Right renal cortex interstitium (tissue), 3 donors: ENCODE results near the gene CLASP1. TPM values are rescaled to one million over a fixed set of nuclear protein-coding genes. Genes with fewer than 3 reads are reported as not detected.
A peak's percentile ranks its signal among the peaks of the same experiment; 100 is the strongest.
"Not testable (repeated sequence)": the region's sequence is repeated elsewhere in the genome, so short reads cannot be mapped to it uniquely, and the experiment has no call there.

Experiments
- DNase-seq, 3 donors: peaks; one replicate each; pipeline ENCODE4 v3.0.0-alpha.2; 2013; ENCODE audit warnings: low read depth in 3 of 3, low spot score in 2 of 3
- polyA plus RNA-seq, 3 donors: library from polyadenylated mRNA; unstranded; fragments of 120-200 nt; gene quantifications; one replicate each; pipeline ENCODE4 v1.2.1, GENCODE V29; 2013; ENCODE audit not compliant: insufficient read length in 3 of 3

The CLASP1 gene
- polyA plus RNA-seq, 3 donors: 39.8 to 45.3 (median 44.1) TPM

- DNase-seq: no peak
Observed at GRCh38 chr2:121303531-121304263, 345.6 kb downstream of the CLASP1 start.

DNA sequence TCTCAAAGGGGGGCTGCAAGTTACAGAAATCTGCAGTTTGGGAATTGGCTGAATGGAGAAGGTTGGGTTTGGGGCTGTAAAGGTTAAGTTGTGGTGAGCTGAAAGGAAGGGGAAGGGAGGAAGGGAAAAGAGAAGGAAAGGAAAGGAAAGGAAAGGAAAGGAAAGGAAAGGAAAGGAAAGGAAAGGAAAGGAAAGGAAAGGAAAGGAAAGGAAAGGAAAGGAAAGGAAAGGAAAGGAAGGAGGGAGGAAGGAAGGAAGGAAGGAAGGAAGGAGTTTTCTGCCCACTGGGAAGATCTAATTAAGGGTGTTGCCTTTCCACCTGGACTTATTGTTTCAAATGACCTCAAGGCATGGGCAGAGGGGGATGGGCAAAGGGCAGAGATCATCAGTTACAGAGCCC is 348.1 kb downstream of the CLASP1 start:
- not testable (repeated sequence) for DNase-seq

DNA sequence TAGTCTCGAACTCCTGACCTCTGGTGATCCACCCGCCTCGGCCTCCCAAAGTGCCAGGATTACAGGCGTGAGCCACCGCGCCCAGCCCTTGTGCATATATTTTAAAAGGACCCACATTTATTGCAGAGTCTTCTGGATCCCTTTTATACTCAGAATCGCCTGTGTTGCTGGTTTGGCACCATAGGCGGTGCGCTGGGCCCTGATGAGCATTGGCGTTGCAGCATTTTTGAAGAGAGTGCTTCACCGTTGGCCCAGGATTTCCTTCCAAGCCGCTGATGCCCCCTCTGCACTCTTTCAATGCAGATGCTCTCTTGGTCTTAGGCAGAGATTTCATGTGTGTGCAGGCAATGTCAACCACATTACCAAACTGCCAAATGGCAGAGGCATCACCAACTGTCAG is 350.8 kb downstream of the CLASP1 start:
- no peak for DNase-seq

- not testable (repeated sequence) for DNase-seq
Observed at GRCh38 chr2:121297866-121298265, 351.4 kb downstream of the CLASP1 start.

DNA sequence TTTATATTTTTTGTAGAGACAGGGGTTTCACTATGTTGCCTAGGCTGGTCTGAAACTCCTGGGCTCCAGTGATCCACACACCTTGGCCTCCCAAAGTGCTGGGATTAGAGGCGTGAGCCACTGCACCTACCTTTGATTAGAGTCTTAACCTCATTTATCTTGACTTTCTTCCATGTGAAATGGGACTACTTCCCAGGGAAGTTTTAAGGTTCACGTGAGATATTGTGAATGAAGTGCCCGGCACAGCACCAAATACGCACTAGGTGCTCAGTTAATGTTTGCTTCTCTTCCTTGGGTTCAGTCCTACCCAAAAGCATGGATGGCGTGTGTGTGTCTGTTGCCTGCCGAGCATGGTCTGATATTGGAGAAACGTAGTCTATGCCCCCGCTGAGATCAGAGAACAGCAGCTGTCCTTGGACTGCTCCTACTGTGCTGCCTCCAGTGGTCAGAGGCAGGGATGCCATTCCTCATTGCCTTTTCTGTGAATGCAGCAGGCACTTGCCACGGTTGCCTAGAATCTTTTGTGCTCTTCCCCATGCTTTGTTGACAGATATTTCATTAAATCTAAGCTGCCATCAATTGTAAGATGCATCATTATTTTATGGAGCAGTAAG is 351.9 kb downstream of the CLASP1 start:
- peak in 1 of 3 donors; percentile 15 for DNase-seq

DNA sequence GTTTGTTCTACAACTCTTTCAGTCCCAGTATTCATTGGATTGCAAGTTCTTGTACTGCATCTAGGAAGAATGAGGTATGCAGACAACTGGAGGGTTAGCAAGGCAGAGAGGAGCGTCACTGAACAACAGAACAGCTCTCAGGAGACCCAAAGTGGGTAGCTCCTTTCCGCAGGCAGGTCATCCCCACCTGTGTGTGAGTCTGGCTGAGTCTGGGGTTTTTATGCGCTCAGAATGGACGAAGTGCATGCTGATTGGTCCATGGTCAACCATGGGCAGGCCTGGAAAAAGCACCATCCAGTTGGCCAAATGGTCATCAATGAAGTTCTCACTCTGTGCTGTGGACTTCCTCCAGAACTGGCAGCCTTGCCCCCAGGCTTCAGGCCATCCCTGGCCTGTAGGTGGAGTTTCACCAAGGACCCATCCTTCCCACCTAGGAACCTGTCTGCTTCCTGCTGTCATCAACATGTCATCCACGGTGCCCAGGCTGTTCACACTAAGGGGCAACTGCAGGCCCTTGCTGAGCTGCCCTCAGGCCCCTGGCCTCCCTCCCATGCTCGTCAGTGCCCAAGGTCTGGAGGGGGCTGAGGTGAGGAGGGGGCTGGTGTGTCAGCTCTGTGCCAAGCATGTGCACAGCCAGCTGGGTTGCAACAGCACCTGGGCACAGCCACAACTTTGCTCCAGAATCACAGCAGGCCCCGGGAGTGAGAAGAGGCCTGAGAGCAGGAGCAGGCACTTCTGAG is 353.2 kb downstream of the CLASP1 start:
- DNase-seq: no peak

- DNase-seq: no peak
Observed at GRCh38 chr2:121294881-121295840, 354.1 kb downstream of the CLASP1 start.

DNA sequence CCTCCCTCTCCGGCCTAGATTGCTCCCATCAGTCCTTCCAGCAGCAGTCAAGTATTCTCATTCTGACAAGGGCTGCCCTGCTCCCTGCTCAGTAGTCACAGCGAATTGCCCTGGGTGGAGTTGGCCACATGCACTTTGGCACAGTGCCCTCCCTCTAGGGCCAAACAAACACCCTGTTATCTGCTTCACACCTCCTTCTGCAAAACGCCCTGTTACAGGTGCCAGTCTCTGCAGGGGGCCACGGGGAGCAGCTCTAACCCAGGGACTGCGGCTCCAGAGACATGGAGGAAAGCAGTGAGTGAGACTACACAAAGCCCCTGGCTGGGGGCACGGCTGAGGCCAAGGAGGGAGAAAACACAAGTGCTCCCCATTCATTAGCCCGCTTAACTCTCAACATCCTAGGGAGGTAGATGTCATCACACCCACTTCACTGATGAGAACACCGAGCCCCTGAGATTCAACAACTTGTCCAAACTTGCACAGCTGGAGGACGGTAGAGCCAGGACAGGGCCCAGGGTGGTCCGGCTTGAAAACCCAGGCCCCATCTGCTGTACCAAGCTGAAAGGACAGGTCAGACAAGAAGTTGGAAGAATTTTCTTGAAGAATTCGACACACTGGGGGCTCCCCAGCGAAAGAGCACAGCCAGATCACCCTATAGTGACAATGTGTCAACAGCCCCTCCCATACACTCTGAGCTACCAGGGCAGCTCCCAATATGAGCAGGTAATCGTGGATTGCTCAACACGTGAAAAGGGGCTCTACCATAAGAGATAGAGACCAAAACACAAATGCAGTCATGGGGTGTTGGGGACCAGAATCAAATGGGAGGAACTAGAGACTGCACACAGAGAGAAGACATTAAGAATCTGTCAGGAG is 355.6 kb downstream of the CLASP1 start:
- DNase-seq: no peak

DNA sequence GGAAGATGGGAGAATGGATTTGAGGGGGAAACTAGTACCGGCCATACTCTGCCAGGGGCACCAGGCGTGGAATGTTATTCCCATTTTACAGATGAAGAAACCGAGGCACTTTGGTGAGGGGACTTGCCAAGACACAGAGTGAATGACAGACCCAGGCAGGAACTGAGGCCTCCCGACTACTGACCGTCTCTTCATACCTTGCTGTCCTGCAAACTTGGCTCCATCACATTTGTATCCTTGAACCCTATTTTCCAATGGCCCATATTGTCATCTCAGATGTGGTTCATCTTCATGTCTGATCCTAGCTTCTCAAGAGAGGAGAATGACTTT is 358.0 kb downstream of the CLASP1 start:
- no peak for DNase-seq

- no peak for DNase-seq
Observed at GRCh38 chr2:121289271-121289670, 360.0 kb downstream of the CLASP1 start.

DNA sequence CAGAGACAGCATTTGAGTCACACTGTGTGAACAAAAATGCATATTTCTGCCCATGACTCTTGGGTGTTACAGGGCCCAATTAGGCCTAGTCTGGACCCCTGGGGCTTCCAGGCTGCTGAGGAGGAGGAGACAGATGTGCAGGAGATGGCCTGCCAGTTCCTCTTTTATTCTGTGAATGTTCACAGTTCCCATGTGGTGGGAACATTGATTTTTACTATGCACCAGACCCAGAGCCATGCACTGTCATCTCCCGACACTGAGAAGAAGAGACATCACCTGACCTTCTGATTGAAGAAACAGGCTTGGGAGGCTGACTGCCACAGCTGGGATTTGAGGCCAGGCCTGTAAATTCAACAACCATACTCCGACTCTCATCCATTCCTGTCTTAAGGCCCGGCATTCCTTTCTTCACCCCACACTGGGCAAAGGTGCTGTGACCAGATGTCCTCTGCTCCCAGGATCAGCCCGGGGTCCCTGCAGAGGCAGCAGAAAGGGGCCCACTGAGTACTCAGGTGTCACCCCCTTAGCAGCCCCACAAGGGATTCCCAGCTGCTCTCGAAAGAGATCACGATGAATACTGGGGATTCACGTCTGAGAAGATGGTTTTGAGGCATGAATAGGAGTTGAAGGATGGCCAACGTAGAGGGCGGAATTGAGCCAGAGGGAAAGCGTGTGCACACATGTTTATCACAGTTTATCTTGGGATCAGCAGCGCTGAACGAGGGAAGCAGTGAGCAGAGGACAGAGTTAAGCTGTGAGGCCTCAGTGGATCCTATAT is 360.6 kb downstream of the CLASP1 start:
- DNase-seq: no peak

GRCh38 chr2:121287956-121288355 is 361.3 kb downstream of the CLASP1 start:
- DNase-seq: no peak

Other genes with a start within 250 kb of the CLASP1 start
- 1 to 10 TPM in 2 of 3 donors, not detected in 1; 1.3 to 1.7 TPM for gene RNU4ATAC, start 118.6 kb downstream of the CLASP1 start, polyA plus RNA-seq
- 10 to 100 TPM; 64.2 to 73.6 (median 70.1) TPM for gene NIFK, start 87.4 kb upstream of the CLASP1 start, polyA plus RNA-seq
- 100 to 1,000 TPM in 2 of 3 donors, 10 to 100 TPM in 1; 95.9 to 106 (median 101) TPM for gene TSN, start 106.2 kb upstream of the CLASP1 start, polyA plus RNA-seq